GM12865 (cell line): ENCODE data around the gene H2BK1.

Source experiments
- DNase-seq: peaks from one replicate; pipeline ENCODE4 v3.0.0; 2010; ENCODE audit warnings: low read depth
- H3K4me3 ChIP-seq: 2 replicates; pipeline ENCODE4 v1.5.1; 2011; ENCODE audit warnings: mild to moderate bottlenecking, low read depth, low read length, control low read depth
- CTCF ChIP-seq: IDR thresholded peaks from 2 replicates; pipeline ENCODE4 v1.5.1; 2011; ENCODE audit warnings: low read length, control low read depth, low read depth, inconsistent platforms; ENCODE audit not compliant: insufficient read depth; ENCODE audit errors: missing control alignments

The H2BK1 gene

DNA sequence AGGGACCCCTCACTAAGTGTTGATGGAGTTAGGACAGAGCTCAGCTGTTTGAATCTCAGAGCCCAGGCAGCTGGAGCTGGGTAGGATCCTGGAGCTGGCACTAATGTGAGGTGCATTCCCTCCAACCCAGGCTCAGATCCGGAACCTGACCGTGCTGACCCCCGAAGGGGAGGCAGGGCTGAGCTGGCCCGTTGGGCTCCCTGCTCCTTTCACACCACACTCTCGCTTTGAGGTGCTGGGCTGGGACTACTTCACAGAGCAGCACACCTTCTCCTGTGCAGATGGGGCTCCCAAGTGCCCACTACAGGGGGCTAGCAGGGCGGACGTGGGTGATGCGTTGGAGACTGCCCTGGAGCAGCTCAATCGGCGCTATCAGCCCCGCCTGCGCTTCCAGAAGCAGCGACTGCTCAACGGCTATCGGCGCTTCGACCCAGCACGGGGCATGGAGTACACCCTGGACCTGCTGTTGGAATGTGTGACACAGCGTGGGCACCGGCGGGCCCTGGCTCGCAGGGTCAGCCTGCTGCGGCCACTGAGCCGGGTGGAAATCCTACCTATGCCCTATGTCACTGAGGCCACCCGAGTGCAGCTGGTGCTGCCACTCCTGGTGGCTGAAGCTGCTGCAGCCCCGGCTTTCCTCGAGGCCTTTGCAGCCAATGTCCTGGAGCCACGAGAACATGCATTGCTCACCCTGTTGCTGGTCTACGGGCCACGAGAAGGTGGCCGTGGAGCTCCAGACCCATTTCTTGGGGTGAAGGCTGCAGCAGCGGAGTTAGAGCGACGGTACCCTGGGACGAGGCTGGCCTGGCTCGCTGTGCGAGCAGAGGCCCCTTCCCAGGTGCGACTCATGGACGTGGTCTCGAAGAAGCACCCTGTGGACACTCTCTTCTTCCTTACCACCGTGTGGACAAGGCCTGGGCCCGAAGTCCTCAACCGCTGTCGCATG, 27.2 kb upstream of the H2BK1 start:
- no peak for DNase-seq
- no peak overlapping the region for H3K4me3 ChIP-seq
- TF ChIP-seq CTCF, result no peak

DNA sequence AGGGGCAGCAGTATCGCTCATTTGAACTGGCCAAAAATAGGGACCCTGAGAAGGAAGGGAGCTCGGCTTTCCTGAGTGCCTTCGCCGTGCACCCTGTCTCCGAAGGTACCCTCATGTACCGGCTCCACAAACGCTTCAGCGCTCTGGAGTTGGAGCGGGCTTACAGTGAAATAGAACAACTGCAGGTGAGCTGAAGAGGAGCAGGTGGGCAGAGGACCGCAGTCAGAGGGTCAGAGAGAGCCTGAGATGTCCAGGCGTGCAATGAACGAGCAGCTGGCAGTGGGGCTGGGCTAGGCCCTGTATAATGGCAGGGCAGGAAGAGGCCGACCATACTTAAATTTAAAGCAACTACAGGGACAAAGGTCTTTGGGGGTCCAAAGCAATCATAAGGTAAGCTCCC, 26.1 kb upstream of the H2BK1 start:
- TF ChIP-seq CTCF, result no peak
- DNase-seq, result no peak
- H3K4me3 ChIP-seq, result no peak overlapping the region

DNA sequence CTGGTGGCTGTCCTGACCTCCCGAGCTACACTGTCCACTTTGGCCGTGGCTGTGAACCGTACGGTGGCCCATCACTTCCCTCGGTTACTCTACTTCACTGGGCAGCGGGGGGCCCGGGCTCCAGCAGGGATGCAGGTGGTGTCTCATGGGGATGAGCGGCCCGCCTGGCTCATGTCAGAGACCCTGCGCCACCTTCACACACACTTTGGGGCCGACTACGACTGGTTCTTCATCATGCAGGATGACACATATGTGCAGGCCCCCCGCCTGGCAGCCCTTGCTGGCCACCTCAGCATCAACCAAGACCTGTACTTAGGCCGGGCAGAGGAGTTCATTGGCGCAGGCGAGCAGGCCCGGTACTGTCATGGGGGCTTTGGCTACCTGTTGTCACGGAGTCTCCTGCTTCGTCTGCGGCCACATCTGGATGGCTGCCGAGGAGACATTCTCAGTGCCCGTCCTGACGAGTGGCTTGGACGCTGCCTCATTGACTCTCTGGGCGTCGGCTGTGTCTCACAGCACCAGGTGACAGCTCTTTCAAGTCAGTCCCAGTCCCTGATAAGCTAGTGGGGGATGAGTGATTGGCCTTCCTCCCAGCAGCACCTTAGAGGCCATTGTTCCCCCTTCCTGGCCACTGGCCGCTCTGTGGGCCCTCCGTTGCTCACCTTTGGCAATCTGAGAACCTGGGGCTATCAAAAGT, 25.0 kb upstream of the H2BK1 start:
- no peak for DNase-seq
- no peak overlapping the region for H3K4me3 ChIP-seq
- no peak for TF ChIP-seq CTCF

GRCh38 chr7:151233804-151234203, 23.5 kb upstream of the H2BK1 start:
- no peak for TF ChIP-seq CTCF
- no peak for DNase-seq
- H3K4me3 ChIP-seq, result peak overlapping the region; percentile 86

GRCh38 chr7:151232917-151233701, 22.8 kb upstream of the H2BK1 start:
- peak overlapping the region; percentile 86 for H3K4me3 ChIP-seq
- no peak for TF ChIP-seq CTCF
- peak; percentile 67 for DNase-seq

GRCh38 chr7:151232091-151232916, 22.0 kb upstream of the H2BK1 start, which contains the start of gene CHPF2:
Gene CHPF2 (plus strand): TSS chr7:151232483. CDS start chr7:151234012, 1,529 bp downstream.
- TF ChIP-seq CTCF, result no peak
- DNase-seq, result peak; percentile 92
- peak within 1 kb of the TSS; percentile 86 for H3K4me3 ChIP-seq
